Measurements from ENCODE around the gene TRMT11.
"Not testable (repeated sequence)": the region's sequence is repeated elsewhere in the genome, so short reads cannot be mapped to it uniquely, and the experiment has no call there.

TRMT11 gene

GRCh38 chr6:125994670-125995488 lies 8.5 kb downstream of the TRMT11 start:
- DNase-seq = no peak

- DNase-seq = no peak
These were observed 9.7 kb downstream of the TRMT11 start for GRCh38 chr6:125995972-125996580.

GRCh38 chr6:126002755-126003679 lies 16.7 kb downstream of the TRMT11 start:
- DNase-seq = no peak

GRCh38 chr6:126007800-126008199 lies 21.5 kb downstream of the TRMT11 start:
- no peak for DNase-seq

- DNase-seq = no peak
These were observed 23.7 kb downstream of the TRMT11 start for GRCh38 chr6:126010040-126010439.

GRCh38 chr6:126015863-126016262 lies 29.5 kb downstream of the TRMT11 start:
- no peak for DNase-seq

GRCh38 chr6:126016591-126016990 lies 30.3 kb downstream of the TRMT11 start:
- DNase-seq = no peak

GRCh38 chr6:126017668-126018067 lies 31.3 kb downstream of the TRMT11 start:
- no peak for DNase-seq

- DNase-seq = no peak
These were observed 34.1 kb downstream of the TRMT11 start for GRCh38 chr6:126020305-126021050.

GRCh38 chr6:126023474-126023873 lies 37.1 kb downstream of the TRMT11 start:
- DNase-seq = not testable (repeated sequence)

GRCh38 chr6:126026001-126026400 lies 39.7 kb downstream of the TRMT11 start:
- no peak for DNase-seq

GRCh38 chr6:126027601-126028000 lies 41.3 kb downstream of the TRMT11 start:
- no peak for DNase-seq

GRCh38 chr6:126030045-126030444 lies 43.7 kb downstream of the TRMT11 start:
- no peak for DNase-seq

GRCh38 chr6:126033696-126034095 lies 47.4 kb downstream of the TRMT11 start:
- no peak for DNase-seq

GRCh38 chr6:126034656-126035055 lies 48.3 kb downstream of the TRMT11 start:
- no peak for DNase-seq

GRCh38 chr6:126035764-126036163 lies 49.4 kb downstream of the TRMT11 start:
- DNase-seq = no peak

- no peak for DNase-seq
These were observed 51.9 kb downstream of the TRMT11 start for GRCh38 chr6:126038234-126038633.

GRCh38 chr6:126039284-126039683 lies 52.9 kb downstream of the TRMT11 start:
- DNase-seq = no peak

GRCh38 chr6:126040394-126040793 lies 54.1 kb downstream of the TRMT11 start:
- no peak for DNase-seq

GRCh38 chr6:126040826-126041225 lies 54.5 kb downstream of the TRMT11 start:
- no peak for DNase-seq

- no peak for DNase-seq
These were observed 55.2 kb downstream of the TRMT11 start for GRCh38 chr6:126041516-126041915.

GRCh38 chr6:126042001-126042419 lies 55.7 kb downstream of the TRMT11 start:
- no peak for DNase-seq

GRCh38 chr6:126047648-126048047 lies 61.3 kb downstream of the TRMT11 start:
- no peak for DNase-seq
